ENCODE measurements around the gene LTB4R2.

DNA sequence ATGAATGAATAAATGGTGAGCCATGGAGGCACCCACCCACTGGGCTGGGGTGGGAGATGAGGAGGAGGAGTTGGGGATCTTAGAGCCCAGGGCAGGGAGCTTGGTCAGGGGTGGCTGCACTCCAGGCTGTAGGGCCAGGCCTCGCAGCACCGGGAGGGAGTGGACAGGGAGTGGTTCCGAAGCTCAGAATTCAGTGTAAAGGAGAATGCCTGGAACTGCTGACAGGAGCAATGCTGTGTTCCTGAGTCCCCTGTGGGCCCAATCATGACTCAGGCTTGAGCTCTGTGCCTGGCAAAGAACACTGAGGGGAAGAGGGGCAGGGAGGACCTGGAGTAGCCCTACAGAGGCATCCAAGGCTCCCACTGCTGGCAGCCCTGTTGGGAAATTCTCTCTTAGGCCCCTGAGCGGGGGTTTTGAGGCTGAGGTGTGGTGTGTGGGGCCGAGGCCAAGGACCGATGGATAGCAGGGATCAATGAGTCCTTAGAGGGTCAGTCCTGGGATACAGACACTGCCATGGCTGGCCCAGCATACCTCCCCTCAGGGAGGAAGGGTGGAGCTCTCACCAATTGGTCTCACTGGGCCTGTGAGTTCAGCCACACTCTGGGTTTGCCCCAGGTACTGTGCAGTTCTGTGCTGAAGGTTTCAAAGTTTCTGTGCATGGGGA, 29.0 kb upstream of the LTB4R2 start:
- TF ChIP-seq POLR2AphosphoS5 (IDR thresholded peaks at IDR 0.05; ENCODE audit: borderline replicate concordance, low read depth, low read length) = no peak
- no peak for TF ChIP-seq EZH2 (IDR thresholded peaks at IDR 0.05)
